Retinal pigment epithelial cell (primary cell): ENCODE measurements around the gene ZFYVE9.

Source experiments
- DNase-seq: peaks from one replicate; pipeline ENCODE4 v3.0.0-alpha.2; 2010; ENCODE audit warnings: low read depth
- H3K4me3 ChIP-seq: 2 replicates; pipeline ENCODE4 v1.5.1; 2011; ENCODE audit warnings: mild to moderate bottlenecking, low read length, control low read depth, moderate library complexity
- TF ChIP-seq, protein P1 (sequence below): conservative IDR thresholded peaks from 2 replicates; pipeline ENCODE4 v1.5.1; 2011; ENCODE audit warnings: low read depth, low read length, control low read depth, inconsistent platforms

Gene ZFYVE9

DNA sequence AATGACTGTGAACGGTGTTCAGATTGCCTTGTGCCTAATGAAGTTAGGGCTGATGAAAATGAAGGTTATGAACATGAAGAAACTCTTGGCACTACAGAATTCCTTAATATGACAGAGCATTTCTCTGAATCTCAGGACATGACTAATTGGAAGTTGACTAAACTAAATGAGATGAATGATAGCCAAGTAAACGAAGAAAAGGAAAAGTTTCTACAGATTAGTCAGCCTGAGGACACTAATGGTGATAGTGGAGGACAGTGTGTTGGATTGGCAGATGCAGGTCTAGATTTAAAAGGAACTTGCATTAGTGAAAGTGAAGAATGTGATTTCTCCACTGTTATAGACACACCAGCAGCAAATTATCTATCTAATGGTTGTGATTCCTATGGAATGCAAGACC is 96.6 kb downstream of the ZFYVE9 start:
- no peak for DNase-seq
- TF ChIP-seq, protein P1, sequence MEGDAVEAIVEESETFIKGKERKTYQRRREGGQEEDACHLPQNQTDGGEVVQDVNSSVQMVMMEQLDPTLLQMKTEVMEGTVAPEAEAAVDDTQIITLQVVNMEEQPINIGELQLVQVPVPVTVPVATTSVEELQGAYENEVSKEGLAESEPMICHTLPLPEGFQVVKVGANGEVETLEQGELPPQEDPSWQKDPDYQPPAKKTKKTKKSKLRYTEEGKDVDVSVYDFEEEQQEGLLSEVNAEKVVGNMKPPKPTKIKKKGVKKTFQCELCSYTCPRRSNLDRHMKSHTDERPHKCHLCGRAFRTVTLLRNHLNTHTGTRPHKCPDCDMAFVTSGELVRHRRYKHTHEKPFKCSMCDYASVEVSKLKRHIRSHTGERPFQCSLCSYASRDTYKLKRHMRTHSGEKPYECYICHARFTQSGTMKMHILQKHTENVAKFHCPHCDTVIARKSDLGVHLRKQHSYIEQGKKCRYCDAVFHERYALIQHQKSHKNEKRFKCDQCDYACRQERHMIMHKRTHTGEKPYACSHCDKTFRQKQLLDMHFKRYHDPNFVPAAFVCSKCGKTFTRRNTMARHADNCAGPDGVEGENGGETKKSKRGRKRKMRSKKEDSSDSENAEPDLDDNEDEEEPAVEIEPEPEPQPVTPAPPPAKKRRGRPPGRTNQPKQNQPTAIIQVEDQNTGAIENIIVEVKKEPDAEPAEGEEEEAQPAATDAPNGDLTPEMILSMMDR: no peak
- H3K4me3 ChIP-seq: no peak overlapping the region

- TF ChIP-seq, protein P1: no peak
- H3K4me3 ChIP-seq: no peak overlapping the region
- no peak for DNase-seq
Observed at GRCh38 chr1:52238887-52239707, 97.2 kb downstream of the ZFYVE9 start.

DNA sequence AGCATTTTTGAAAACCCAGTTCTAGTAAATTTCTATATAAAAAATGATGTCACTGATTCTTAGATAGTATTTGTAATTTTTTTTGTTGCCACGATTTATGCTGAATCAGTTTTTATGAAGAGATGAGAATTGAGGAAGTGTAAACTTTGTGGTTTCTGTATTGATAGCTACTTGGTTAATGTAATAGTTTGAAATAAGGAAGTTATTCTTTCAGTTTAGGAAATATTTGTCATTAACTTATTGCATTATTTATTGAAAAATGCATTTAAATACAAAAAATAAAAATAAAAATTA is 97.8 kb downstream of the ZFYVE9 start:
- TF ChIP-seq, protein P1: no peak
- DNase-seq: no peak
- H3K4me3 ChIP-seq: no peak overlapping the region

DNA sequence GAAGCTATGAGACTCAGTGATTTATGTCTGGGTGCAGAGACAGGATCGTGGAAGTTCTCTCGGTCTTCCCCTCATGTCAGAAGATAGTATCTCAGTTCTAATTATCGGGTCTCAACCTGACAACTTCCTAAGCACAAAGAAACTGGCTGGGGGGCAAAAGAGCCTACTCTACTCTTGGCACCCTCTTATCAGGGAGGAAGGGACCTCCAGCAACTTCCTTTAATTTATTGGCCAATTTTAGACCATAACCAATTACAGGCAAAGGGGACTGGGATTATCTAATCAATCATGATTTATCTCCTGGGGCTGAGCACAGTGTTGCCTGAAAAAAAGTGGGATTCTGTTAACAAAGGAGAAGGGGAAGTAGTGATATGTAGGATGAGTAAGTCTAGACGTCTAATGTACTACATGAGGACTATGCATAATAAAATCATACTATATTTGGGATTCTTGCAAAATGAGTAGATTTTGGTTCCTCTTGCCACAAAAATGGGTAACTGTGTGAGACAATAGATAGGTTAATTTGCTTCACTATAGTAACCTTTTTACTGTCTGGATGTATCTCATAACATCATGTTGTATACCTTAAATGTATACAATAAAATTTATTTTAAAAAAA is 98.8 kb downstream of the ZFYVE9 start:
- DNase-seq: no peak
- H3K4me3 ChIP-seq: no peak overlapping the region
- TF ChIP-seq, protein P1: no peak

GRCh38 chr1:52243221-52243987 is 101.5 kb downstream of the ZFYVE9 start:
- TF ChIP-seq, protein P1: no peak
- no peak overlapping the region for H3K4me3 ChIP-seq
- DNase-seq: no peak

GRCh38 chr1:52249831-52250230 is 107.9 kb downstream of the ZFYVE9 start:
- DNase-seq: no peak
- TF ChIP-seq, protein P1: no peak
- H3K4me3 ChIP-seq: no peak overlapping the region
